K562 (cell line): ENCODE results near the gene VWF. TPM values are rescaled to one million over a fixed set of nuclear protein-coding genes. Genes with fewer than 3 reads are reported as not detected.

ENCODE experiments used
- ATAC-seq: fragments of 200-7000 bp; cut with Tn5 transposase; 3 replicates; pipeline ENCODE4 v1.9.1; 2020; ENCODE audit warnings: moderate library complexity
- BruUV-seq: library from RNA; stranded (reverse); fragments of 400-500 nt; replicated peaks from 2 replicates; lab custom pipeline; 2021; lab: Mats Ljungman, UMichigan
- CTCF ChIA-PET: fragments of 300-600 bp; formaldehyde crosslinking; extraction: SDS; loops from one replicate; lab custom pipeline; 2021; ENCODE audit warnings: low intra/inter-chr PET ratio; lab: Yijun Ruan, JAX
- POLR2A ChIA-PET: fragments of 300-600, 350-650 bp; sonication (Branson Sonifier 250); formaldehyde crosslinking; extraction: SDS; loops from one replicate; lab custom pipeline; 2021; ENCODE audit warnings: antibody characterized with exemption, inconsistent platforms; lab: Yijun Ruan, JAX
- DNase-seq, 4 experiments: peaks; one replicate each; pipeline versions ENCODE4 v3.0.0 to v3.0.0-alpha.2; 2011 to 2018; ENCODE audit warnings: low spot score in 3 of 4, mixed read lengths in 3 of 4; ENCODE audit errors: extremely low read depth in 1 of 4
- FAIRE-seq: peaks from 2 replicates; lab custom pipeline; 2011; peaks lifted over from hg19 to GRCh38; lab: Jason Lieb, UNC
- H2AFZ ChIP-seq: 2 replicates; pipeline ENCODE4 v1.6.0; 2011; ENCODE audit warnings: low read depth, low read length, control low read depth, inconsistent platforms
- H3K27ac ChIP-seq: fragments of 200-600 bp; 3 replicates; pipeline ENCODE4 v1.8.0; 2011; ENCODE audit warnings: low read depth, mild to moderate bottlenecking, control low read depth, inconsistent platforms, low read length, moderate library complexity, mixed read lengths; ENCODE audit errors: extremely low read depth
- H3K27me3 ChIP-seq, 2 experiments: fragments of 300-600 bp in 1 of 2; 2 replicates in 1 of 2; 3 replicates in 1 of 2; pipeline versions ENCODE4 v1.6.0 to v1.8.0; 2011; ENCODE audit warnings: inconsistent platforms in 2 of 2, low read length in 2 of 2, mild to moderate bottlenecking in 1 of 2, mixed read lengths in 1 of 2, moderate library complexity in 1 of 2; ENCODE audit not compliant: control insufficient read depth in 2 of 2, insufficient read depth in 2 of 2
- H3K36me3 ChIP-seq: fragments of 300-600 bp; 3 replicates; pipeline ENCODE4 v1.8.0; 2011; ENCODE audit warnings: mild to moderate bottlenecking, low read length, inconsistent platforms; ENCODE audit not compliant: control insufficient read depth, insufficient read depth
- H3K4me1 ChIP-seq, 2 experiments: fragments of 200-600 bp in 1 of 2; replicated peaks in 1 of 2; 2 replicates in 1 of 2; 3 replicates in 1 of 2; pipeline versions ENCODE4 v1.5.1 to v1.8.0; 2011; ENCODE audit warnings: inconsistent platforms in 2 of 2, low read length in 2 of 2, mild to moderate bottlenecking in 1 of 2, mixed read lengths in 1 of 2, moderate library complexity in 1 of 2; ENCODE audit not compliant: control insufficient read depth in 2 of 2, insufficient read depth in 2 of 2
- H3K4me2 ChIP-seq: 2 replicates; pipeline ENCODE4 v1.6.1; 2011; ENCODE audit warnings: low read length, control low read depth, inconsistent platforms, mixed read lengths; ENCODE audit not compliant: insufficient read depth
- H3K4me3 ChIP-seq: fragments of 200-600 bp; sonication (generic), shearing (Covaris generic); 2 replicates; pipeline ENCODE4 v1.5.1; 2016; ENCODE audit warnings: control low read depth, inconsistent platforms
- H3K79me2 ChIP-seq: fragments of 200-600 bp; 3 replicates; pipeline ENCODE4 v1.8.0; 2011; ENCODE audit warnings: low read length, inconsistent platforms; ENCODE audit not compliant: control insufficient read depth, insufficient read depth
- H3K9ac ChIP-seq, 2 experiments: 2 replicates each; pipeline versions ENCODE4 v1.6.0 to v1.6.1; 2011; ENCODE audit warnings: low read depth in 2 of 2, low read length in 2 of 2, control low read depth in 1 of 2, inconsistent platforms in 1 of 2, mild to moderate bottlenecking in 1 of 2, mixed read lengths in 1 of 2; ENCODE audit not compliant: insufficient read depth in 1 of 2
- H3K9me1 ChIP-seq: one replicate; pipeline ENCODE4 v1.6.0; 2011; ENCODE audit warnings: inconsistent platforms, mild to moderate bottlenecking, low read length, moderate library complexity; ENCODE audit not compliant: control insufficient read depth, insufficient read depth
- H3K9me3 ChIP-seq: replicated peaks from 2 replicates; pipeline ENCODE4 v1.5.1; 2011; ENCODE audit warnings: low read depth, low read length, inconsistent platforms; ENCODE audit not compliant: control insufficient read depth, insufficient read depth
- H4K20me1 ChIP-seq: replicated peaks from 2 replicates; pipeline ENCODE4 v1.6.1; 2011; ENCODE audit warnings: low read length, inconsistent platforms, mixed read lengths; ENCODE audit not compliant: control insufficient read depth, insufficient read depth
- CAMTA2 ChIP-seq: fragments of 250-450 bp; sonication (Bioruptor Pico); conservative IDR thresholded peaks from 2 replicates; pipeline ENCODE4 v1.5.1; 2022
- CCNT2 ChIP-seq: IDR thresholded peaks from 2 replicates; pipeline ENCODE4 v1.6.1; 2011; ENCODE audit warnings: borderline replicate concordance, low read depth, mild to moderate bottlenecking, moderate library complexity, mixed read lengths, low read length; ENCODE audit not compliant: insufficient read length; ENCODE audit errors: extremely low read depth
- ELK3 ChIP-seq: fragments of 450-650 bp; formaldehyde crosslinking; IDR thresholded peaks from 2 replicates; pipeline ENCODE4 v1.4.0; 2020; ENCODE audit warnings: mild to moderate bottlenecking
- ESRRB ChIP-seq: fragments of 250-450 bp; sonication (Bioruptor Pico); IDR thresholded peaks from 2 replicates; pipeline ENCODE4 v1.5.0; 2020; ENCODE audit warnings: mild to moderate bottlenecking, moderate library complexity, borderline replicate concordance
- GTF2A2 ChIP-seq: IDR thresholded peaks from 2 replicates; pipeline ENCODE4 v1.6.1; 2016; ENCODE audit warnings: mild to moderate bottlenecking, missing genetic modification characterization, missing compliant biosample characterization
- HMBOX1 ChIP-seq: sonication (generic); IDR thresholded peaks from 2 replicates; pipeline ENCODE4 v1.6.1; 2016
- ID3 ChIP-seq, 2 experiments: fragments of 250-450 bp in 1 of 2; fragments of 450-650 bp in 1 of 2; sonication (Bioruptor Pico) in 1 of 2; IDR thresholded peaks; 2 replicates each; pipeline versions ENCODE4 v1.6.1 to v1.8.0; 2016 to 2021; ENCODE audit warnings: mild to moderate bottlenecking in 2 of 2, moderate library complexity in 2 of 2, missing compliant biosample characterization in 1 of 2, missing genetic modification characterization in 1 of 2
- MXI1 ChIP-seq: IDR thresholded peaks from 2 replicates; pipeline ENCODE4 v1.6.1; 2011; ENCODE audit warnings: low read depth, mild to moderate bottlenecking, improper control_type of control experiment, low read length
- PCBP1 ChIP-seq: fragments of 200-400 bp; formaldehyde crosslinking; IDR thresholded peaks from 2 replicates; pipeline ENCODE4 v1.6.1; 2018; ENCODE audit warnings: mild to moderate bottlenecking, low read depth, low read length; ENCODE audit not compliant: poor library complexity, severe bottlenecking
- POLR2G ChIP-seq: fragments of 200-400 bp; formaldehyde crosslinking; IDR thresholded peaks from 2 replicates; pipeline ENCODE4 v1.6.1; 2017; ENCODE audit warnings: low read depth, mild to moderate bottlenecking, antibody characterized with exemption, low read length, moderate library complexity
- PRMT5 ChIP-seq: sonication (generic); formaldehyde crosslinking; IDR thresholded peaks from 2 replicates; pipeline ENCODE4 v1.5.0; 2020; ENCODE audit warnings: missing genetic modification reagents
- PRPF4 ChIP-seq: fragments of 200-400 bp; formaldehyde crosslinking; IDR thresholded peaks from one replicate; pipeline ENCODE4 v1.6.1; 2017; ENCODE audit warnings: low read length, low read depth, mild to moderate bottlenecking; ENCODE audit not compliant: insufficient read depth, poor library complexity, severe bottlenecking
- SIN3A ChIP-seq, 2 experiments: fragments of 150-350 bp in 1 of 2; IDR thresholded peaks; 2 replicates each; pipeline ENCODE4 v1.6.1; 2011 to 2016; ENCODE audit warnings: borderline replicate concordance in 2 of 2, low read depth in 2 of 2, low read length in 2 of 2, mild to moderate bottlenecking in 2 of 2, moderate library complexity in 2 of 2; ENCODE audit not compliant: control insufficient read depth in 1 of 2
- SREBF1 ChIP-seq: fragments of 150-350 bp; IDR thresholded peaks from 2 replicates; pipeline ENCODE4 v1.6.1; 2014; ENCODE audit warnings: antibody characterized with exemption, low read depth, low read length, borderline replicate concordance
- TAF15 ChIP-seq: fragments of 200-400 bp; formaldehyde crosslinking; IDR thresholded peaks from 2 replicates; pipeline ENCODE4 v1.6.1; 2017; ENCODE audit warnings: mild to moderate bottlenecking, low read depth, low read length, moderate library complexity
- ZNF175 ChIP-seq: fragments of 200-800 bp; sonication (Bioruptor generic); IDR thresholded peaks from 2 replicates; pipeline ENCODE4 v1.6.1; 2016; ENCODE audit warnings: low read depth, mild to moderate bottlenecking, missing genetic modification characterization, missing compliant biosample characterization
- ZNF586 ChIP-seq: fragments of 450-650 bp; formaldehyde crosslinking; conservative IDR thresholded peaks from 2 replicates; pipeline ENCODE4 v1.4.0; 2020; ENCODE audit warnings: mild to moderate bottlenecking, moderate library complexity
- WGBS: fragments of 100-300 bp; shearing (Covaris generic); methylation state at CpG from one replicate; pipeline ENCODE4 v1.1.6; 2016; ENCODE audit warnings: low coverage, mixed read lengths; ENCODE audit not compliant: insufficient coverage; ENCODE audit errors: missing lambda C conversion rate; 5-methylcytosine and 5-hydroxymethylcytosine counted together
- in situ Hi-C: fragments of 300-500 bp; cut with MboI; formaldehyde crosslinking; loops from 4 replicates; pipeline ENCODE4 v1.15.0; 2018; ENCODE audit warnings: inconsistent platforms, mixed read lengths
- intact Hi-C: fragments of 100-400 bp; cut with micrococcal nuclease; formaldehyde crosslinking; loops from 2 replicates; pipeline ENCODE4 v1.14.2; 2022
- polyA plus RNA-seq, 8 experiments: library from polyadenylated mRNA; depleted of rRNA in 4 of 8; stranded (reverse) in 5 of 8; unstranded in 3 of 8; fragments of >200 nt; fragmentation: Nextera tagmentation in 2 of 8; fragmentation: Illumina TruSeq in 1 of 8; extraction: Ambion mirVana in 2 of 8; extraction: Trizol in 1 of 8; gene quantifications; 2 replicates each; pipeline versions ENCODE4 v1.2.1 to v1.2.3, GENCODE V29; 2011 to 2014; ENCODE audit warnings: inconsistent platforms in 1 of 8, missing spikeins in 1 of 8
- total RNA-seq, 7 experiments: library from RNA; depleted of rRNA in 6 of 7; stranded (reverse); fragments of >200 nt in 6 of 7; fragmentation: Illumina TruSeq in 2 of 7; extraction: Trizol in 2 of 7; gene quantifications; 2 replicates each; pipeline versions ENCODE4 v1.2.1 to v1.2.3, GENCODE V29; 2011 to 2021; ENCODE audit warnings: low replicate concordance in 1 of 7
- TF ChIP-seq, protein P1 (sequence below): sonication (generic); formaldehyde crosslinking; IDR thresholded peaks from 2 replicates; pipeline ENCODE4 v1.8.0; 2022; ENCODE audit warnings: mild to moderate bottlenecking, missing genetic modification reagents, borderline replicate concordance

Gene VWF
- total and polyA plus RNA-seq, 9 of the 15 experiments (the other 6 are each of a cell fraction or from before 2014, with no cell fraction given): 0.53 TPM; not detected in 8

DNA sequence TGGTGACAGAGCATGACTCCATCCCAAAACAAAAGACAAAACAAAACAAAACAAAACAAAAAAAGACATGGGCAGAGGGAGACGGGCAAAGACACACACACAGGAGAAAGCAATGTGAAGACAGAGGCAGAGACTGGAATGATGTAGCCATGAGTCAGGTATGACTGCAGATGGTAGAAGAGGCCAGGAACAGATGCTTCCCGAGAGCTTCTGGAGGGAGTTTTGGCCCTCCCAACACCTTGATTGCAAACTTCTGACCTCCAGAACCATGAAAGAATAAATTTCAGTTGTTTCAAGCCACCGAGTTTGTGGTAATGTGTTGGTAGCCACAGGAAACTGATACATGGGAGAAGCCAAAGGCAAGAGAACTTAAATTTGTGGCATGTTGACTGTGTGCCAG lies 27.1 kb downstream of the VWF start:
- H3K9ac ChIP-seq: no peak overlapping the region
- no peaks in the 10 kb centered on the region for H3K9me1 ChIP-seq
- no peak overlapping the region for H3K4me3 ChIP-seq
- intact Hi-C loops: no loop called here
- no peaks in the 10 kb centered on the region for H3K4me1 ChIP-seq
- H4K20me1 ChIP-seq: no peaks in the 10 kb centered on the region
- no peaks in the 10 kb centered on the region for H3K36me3 ChIP-seq
- H3K79me2 ChIP-seq: no peaks in the 10 kb centered on the region
- no peak overlapping the region for H3K27ac ChIP-seq
- no peak overlapping the region for H2AFZ ChIP-seq
- FAIRE-seq (no peak), DNase-seq (no peak), ATAC-seq (no peak)
- POLR2A ChIA-PET: no interaction called here
- CTCF ChIA-PET: no interaction called here
- WGBS: 0% methylated on average over 3 of the region's 3 CpGs
- no peak overlapping the region for H3K4me2 ChIP-seq
- peaks cover 0 to 21% of the 10 kb centered on the region in 2 experiments; a peak in 2 of 5 replicates for H3K27me3 ChIP-seq
- H3K9me3 ChIP-seq: no peaks in the 10 kb centered on the region
- BruUV-seq: no TSS peak
- in situ Hi-C loops: no loop called here
- TF ChIP-seq ID3 (CRISPR knock-in tag; IDR thresholded peaks at IDR 0.05): no peak
- TF ChIP-seq ID3 (tag; IDR thresholded peaks at IDR 0.05): no peak
- TF ChIP-seq SIN3A (IDR thresholded peaks at IDR 0.05; ENCODE audit: borderline replicate concordance in 2 of 2, control insufficient read depth in 1 of 2, low read depth in 2 of 2, low read length in 2 of 2): no peak
- no peak for TF ChIP-seq CCNT2
- TF ChIP-seq MXI1: no peak
- no peak for TF ChIP-seq SREBF1
- no peak for TF ChIP-seq HMBOX1
- no peak for TF ChIP-seq GTF2A2
- no peak for TF ChIP-seq TAF15
- TF ChIP-seq PRPF4: no peak
- no peak for TF ChIP-seq CAMTA2 (CRISPR knock-in tag)
- no peak for TF ChIP-seq ZNF586 (CRISPR knock-in tag)
- no peak for TF ChIP-seq ESRRB (CRISPR knock-in tag)
- TF ChIP-seq, protein P1, sequence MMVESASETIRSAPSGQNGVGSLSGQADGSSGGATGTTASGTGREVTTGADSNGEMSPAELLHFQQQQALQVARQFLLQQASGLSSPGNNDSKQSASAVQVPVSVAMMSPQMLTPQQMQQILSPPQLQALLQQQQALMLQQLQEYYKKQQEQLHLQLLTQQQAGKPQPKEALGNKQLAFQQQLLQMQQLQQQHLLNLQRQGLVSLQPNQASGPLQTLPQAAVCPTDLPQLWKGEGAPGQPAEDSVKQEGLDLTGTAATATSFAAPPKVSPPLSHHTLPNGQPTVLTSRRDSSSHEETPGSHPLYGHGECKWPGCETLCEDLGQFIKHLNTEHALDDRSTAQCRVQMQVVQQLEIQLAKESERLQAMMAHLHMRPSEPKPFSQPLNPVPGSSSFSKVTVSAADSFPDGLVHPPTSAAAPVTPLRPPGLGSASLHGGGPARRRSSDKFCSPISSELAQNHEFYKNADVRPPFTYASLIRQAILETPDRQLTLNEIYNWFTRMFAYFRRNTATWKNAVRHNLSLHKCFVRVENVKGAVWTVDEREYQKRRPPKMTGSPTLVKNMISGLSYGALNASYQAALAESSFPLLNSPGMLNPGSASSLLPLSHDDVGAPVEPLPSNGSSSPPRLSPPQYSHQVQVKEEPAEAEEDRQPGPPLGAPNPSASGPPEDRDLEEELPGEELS (CRISPR knock-in tag): no peak
- no peak for TF ChIP-seq POLR2G
- no peak for TF ChIP-seq PRMT5
- TF ChIP-seq ZNF175 (CRISPR knock-in tag): no peak
- TF ChIP-seq ELK3: no peak
- no peak for TF ChIP-seq PCBP1
